CD4-positive, alpha-beta T cell (primary cell): ENCODE data around the gene CSNK1G1. TPM values are rescaled to one million over a fixed set of nuclear protein-coding genes. Genes with fewer than 3 reads are reported as not detected.

Experiments used
- ATAC-seq: fragments of 200-7000 bp; cut with Tn5 transposase; one replicate; pipeline ENCODE4 v1.10.0; 2022; ENCODE audit warnings: mild to moderate bottlenecking; ENCODE audit not compliant: poor library complexity
- CTCF ChIA-PET: fragments of 350-600 bp; sonication (Branson Sonifier 250); formaldehyde crosslinking; loops from one replicate; lab custom pipeline; 2021; ENCODE audit warnings: antibody characterized with exemption, inconsistent platforms; lab: Charles Lee
- POLR2A ChIA-PET: fragments of 350-600 bp; sonication (Branson Sonifier 250); formaldehyde crosslinking; loops from one replicate; lab custom pipeline; 2021; ENCODE audit warnings: antibody characterized with exemption, inconsistent platforms; lab: Charles Lee
- DNase-seq, 14 experiments: peaks; one replicate each; pipeline ENCODE4 v3.0.0-alpha.2; 2013 to 2020; ENCODE audit warnings: mixed read lengths in 2 of 14
- H3K27ac ChIP-seq, 2 donors: one replicate each; pipeline versions ENCODE4 v1.5.1 to v1.7.0; 2013; ENCODE audit warnings: low read length in 2 of 2, low read depth in 1 of 2, mild to moderate bottlenecking in 1 of 2
- H3K27me3 ChIP-seq, 2 experiments: 1 replicate in 1 of 2; 2 replicates in 1 of 2; pipeline versions ENCODE4 v1.6.1 to v1.7.0; 2013; ENCODE audit warnings: low read length in 2 of 2, control low read depth in 1 of 2, mild to moderate bottlenecking in 1 of 2, moderate library complexity in 1 of 2; ENCODE audit not compliant: insufficient read depth in 2 of 2, control insufficient read depth in 1 of 2
- H3K36me3 ChIP-seq: one replicate; pipeline ENCODE4 v1.6.1; 2013; ENCODE audit warnings: low read length, control low read depth; ENCODE audit not compliant: insufficient read depth
- H3K4me1 ChIP-seq: one replicate; pipeline ENCODE4 v1.6.1; 2013; ENCODE audit warnings: low read length, control low read depth; ENCODE audit not compliant: insufficient read depth
- H3K4me3 ChIP-seq: one replicate; pipeline ENCODE4 v1.5.1; 2013; ENCODE audit warnings: mild to moderate bottlenecking, low read length, moderate library complexity
- H3K9me3 ChIP-seq, 2 experiments: 1 replicate in 1 of 2; 2 replicates in 1 of 2; pipeline versions ENCODE4 v1.6.1 to v1.7.0; 2013; ENCODE audit warnings: low read length in 2 of 2, mild to moderate bottlenecking in 2 of 2, control low read depth in 1 of 2, moderate library complexity in 1 of 2; ENCODE audit not compliant: control insufficient read depth in 1 of 2, insufficient read depth in 1 of 2
- H3K27ac Mint-ChIP-seq: one replicate; pipeline ENCODE4 v1.8.0; 2020; ENCODE audit warnings: mixed read lengths
- H3K27me3 Mint-ChIP-seq: one replicate; pipeline ENCODE4 v1.8.0; 2021; ENCODE audit warnings: mixed read lengths
- H3K36me3 Mint-ChIP-seq: one replicate; pipeline ENCODE4 v1.8.0; 2021; ENCODE audit warnings: low read depth, mixed read lengths
- H3K4me1 Mint-ChIP-seq: one replicate; pipeline ENCODE4 v1.8.0; 2021; ENCODE audit warnings: low read depth, mixed read lengths
- H3K4me3 Mint-ChIP-seq: one replicate; pipeline ENCODE4 v1.8.0; 2020; ENCODE audit warnings: mild to moderate bottlenecking, mixed read lengths
- H3K9me3 Mint-ChIP-seq: one replicate; pipeline ENCODE4 v1.8.0; 2020; ENCODE audit warnings: mixed read lengths
- CTCF ChIP-seq: fragments of 200-600 bp; IDR thresholded peaks from one replicate; pipeline ENCODE4 v1.8.0; 2022; ENCODE audit warnings: antibody characterized with exemption, mild to moderate bottlenecking
- intact Hi-C, 2 experiments: fragments of 100-400 bp; cut with DNase I in 1 of 2; cut with micrococcal nuclease in 1 of 2; formaldehyde crosslinking; loops; one replicate each; pipeline versions ENCODE4 v1.15.1 to v1.9.0; 2023 to 2025; cut with DNase I, micrococcal nuclease
- total RNA-seq, 174 experiments: library from RNA in 2 of 174; stranded (reverse) in 2 of 174; gene quantifications; one replicate each; pipeline ENCODE4 v1.2.3 and lab custom pipeline; 2021 to 2026

CSNK1G1 gene
- total RNA-seq, 2 experiments from 2014 or later, result 12.2 to 13.7 TPM

DNA sequence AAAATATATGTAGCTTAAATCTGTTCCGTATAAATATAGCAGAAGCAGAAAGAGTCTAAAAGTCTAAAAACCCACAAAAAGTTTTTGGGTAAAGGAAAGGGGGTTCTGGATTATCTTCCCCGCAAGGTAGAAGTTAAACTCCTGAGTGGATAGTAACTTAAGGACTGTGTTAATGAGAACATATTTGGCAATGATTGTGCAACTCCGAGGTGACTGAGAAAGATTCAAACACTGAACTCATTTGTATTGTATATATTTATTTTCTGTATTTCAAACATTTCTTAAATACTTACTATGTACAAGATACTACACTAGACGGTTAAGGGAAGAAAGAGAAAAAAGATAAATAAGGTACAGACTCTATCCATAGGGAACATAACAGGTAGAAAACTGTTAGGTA lies 120.4 kb downstream of the CSNK1G1 start:
- no peak for TF ChIP-seq CTCF
- H3K4me1 ChIP-seq, result no peaks in the 10 kb centered on the region
- POLR2A ChIA-PET, result no interaction called here
- CTCF ChIA-PET, result no interaction called here
- no peak for DNase-seq
- intact Hi-C loops, result no loop called here
- peaks cover 33% of the 10 kb centered on the region for H3K4me1 Mint-ChIP-seq
- no peak overlapping the region for H3K27ac Mint-ChIP-seq
- no peak overlapping the region for H3K4me3 Mint-ChIP-seq
- no peaks in the 10 kb centered on the region for H3K36me3 ChIP-seq
- no peak for ATAC-seq
- no peaks in the 10 kb centered on the region for H3K9me3 Mint-ChIP-seq
- no peak overlapping the region for H3K4me3 ChIP-seq
- H3K27me3 Mint-ChIP-seq, result no peaks in the 10 kb centered on the region
- no peaks in the 10 kb centered on the region for H3K36me3 Mint-ChIP-seq
- H3K9me3 ChIP-seq, result no peaks in the 10 kb centered on the region
- H3K27me3 ChIP-seq, result no peaks in the 10 kb centered on the region
- H3K27ac ChIP-seq, result no peak overlapping the region

DNA sequence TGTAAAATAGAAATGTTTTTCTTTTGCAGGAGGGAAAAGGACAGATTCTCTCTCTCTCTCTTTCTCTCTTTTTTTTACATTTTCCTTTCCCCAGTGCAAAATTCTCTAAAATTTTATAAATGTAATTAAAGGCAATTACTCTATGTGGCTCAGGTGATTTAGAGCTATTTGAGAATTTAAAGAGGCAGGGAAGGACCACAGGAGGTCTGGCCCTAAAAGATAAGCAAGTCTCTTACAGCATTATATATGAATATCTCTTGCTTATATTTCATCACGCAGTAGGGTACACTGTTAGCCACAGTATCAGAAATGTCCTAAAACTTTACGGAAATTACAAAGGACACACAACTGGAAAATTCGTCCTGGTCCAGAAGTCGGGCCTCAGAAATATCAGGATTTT lies 122.7 kb downstream of the CSNK1G1 start:
- Mint-ChIP-seq H3K36me3 (no peaks in the 10 kb centered on the region), H3K27ac (no peak overlapping the region), H3K4me1 (peaks cover 20% of the 10 kb centered on the region), H3K27me3 (no peaks in the 10 kb centered on the region), H3K4me3 (no peak overlapping the region), H3K9me3 (no peaks in the 10 kb centered on the region)
- no peaks in the 10 kb centered on the region for H3K9me3 ChIP-seq
- no peak overlapping the region for H3K27ac ChIP-seq
- ATAC-seq, result no peak
- no peaks in the 10 kb centered on the region for H3K4me1 ChIP-seq
- no peak for DNase-seq
- H3K36me3 ChIP-seq, result no peaks in the 10 kb centered on the region
- H3K4me3 ChIP-seq, result no peak overlapping the region
- no peaks in the 10 kb centered on the region for H3K27me3 ChIP-seq
- no peak for TF ChIP-seq CTCF
- intact Hi-C loops, result no loop called here
- POLR2A ChIA-PET, result no interaction called here
- CTCF ChIA-PET, result interaction anchor here (1.1 to 1.4 kb wide), 2 partner anchors 13 to 26 kb away, joined by 3 read pairs; no protein-coding TSS in a partner anchor

DNA sequence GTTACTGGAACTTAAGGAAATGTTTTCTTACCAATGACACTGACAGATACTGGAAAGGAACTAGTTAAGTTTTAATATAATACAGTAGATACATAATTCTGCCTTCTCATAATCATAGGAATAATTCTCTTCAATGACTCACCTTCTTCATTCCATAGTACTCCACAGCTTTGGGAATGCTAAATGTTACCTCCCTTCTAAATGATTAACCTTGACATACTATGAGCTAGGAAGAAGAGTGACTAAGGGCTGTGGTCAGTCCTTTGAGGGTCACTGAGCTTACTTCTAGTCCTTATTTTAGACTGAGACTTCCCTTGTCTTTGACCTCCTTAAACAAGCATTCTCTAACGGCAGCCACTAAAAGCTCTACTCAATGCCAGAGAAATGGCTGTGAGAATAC lies 123.6 kb downstream of the CSNK1G1 start:
- ChIA-PET CTCF (interaction anchor here (0.6 kb wide), 1 partner anchor 31 kb away, joined by 4 read pairs; no protein-coding TSS in a partner anchor), POLR2A (no interaction called here)
- H3K9me3 Mint-ChIP-seq, result no peaks in the 10 kb centered on the region
- peaks cover 16% of the 10 kb centered on the region for H3K4me1 Mint-ChIP-seq
- H3K27ac ChIP-seq, result no peak overlapping the region
- no peaks in the 10 kb centered on the region for H3K36me3 ChIP-seq
- H3K27ac Mint-ChIP-seq, result no peak overlapping the region
- no peaks in the 10 kb centered on the region for H3K27me3 ChIP-seq
- no peak overlapping the region for H3K4me3 ChIP-seq
- no peaks in the 10 kb centered on the region for H3K9me3 ChIP-seq
- no peak for DNase-seq
- no peaks in the 10 kb centered on the region for H3K36me3 Mint-ChIP-seq
- no peaks in the 10 kb centered on the region for H3K4me1 ChIP-seq
- no peak for TF ChIP-seq CTCF
- no peak overlapping the region for H3K4me3 Mint-ChIP-seq
- intact Hi-C loops, result no loop called here
- H3K27me3 Mint-ChIP-seq, result no peaks in the 10 kb centered on the region
- ATAC-seq, result no peak
